CD14-positive monocyte (primary cell): ENCODE data around the gene SREK1. TPM values are rescaled to one million over a fixed set of nuclear protein-coding genes. Genes with fewer than 3 reads are reported as not detected.

Source experiments
- DNase-seq, 3 donors: peaks; one replicate each; pipeline ENCODE4 v3.0.0-alpha.2; 2011 to 2022
- H2AFZ ChIP-seq: 2 replicates; pipeline ENCODE4 v1.6.0; 2012; ENCODE audit warnings: mild to moderate bottlenecking, low read depth, low read length, inconsistent platforms; ENCODE audit not compliant: insufficient read depth, poor library complexity, severe bottlenecking
- H3K27ac ChIP-seq, 2 donors: 1 replicate in 1 of 2; 2 replicates in 1 of 2; pipeline ENCODE4 v1.5.1; 2012 to 2013; ENCODE audit warnings: low read length in 2 of 2, control low read depth in 1 of 2, inconsistent platforms in 1 of 2, low read depth in 1 of 2, mild to moderate bottlenecking in 1 of 2
- H3K27me3 ChIP-seq, 2 donors: one replicate each; pipeline versions ENCODE4 v1.6.0 to v1.6.1; 2011 to 2013; ENCODE audit warnings: low read length in 2 of 2; ENCODE audit not compliant: control insufficient read depth in 2 of 2, insufficient read depth in 2 of 2
- H3K36me3 ChIP-seq, 2 donors: replicated peaks in 1 of 2; 1 replicate in 1 of 2; 2 replicates in 1 of 2; pipeline versions ENCODE4 v1.5.1 to v1.6.1; 2012 to 2013; ENCODE audit warnings: low read length in 2 of 2, control low read depth in 1 of 2, inconsistent platforms in 1 of 2, mild to moderate bottlenecking in 1 of 2; ENCODE audit not compliant: insufficient read depth in 2 of 2, control insufficient read depth in 1 of 2
- H3K4me1 ChIP-seq, 2 donors: 1 replicate in 1 of 2; 2 replicates in 1 of 2; pipeline versions ENCODE4 v1.5.1 to v1.6.1; 2012 to 2013; ENCODE audit warnings: low read length in 2 of 2, control low read depth in 1 of 2, inconsistent platforms in 1 of 2, mild to moderate bottlenecking in 1 of 2, moderate library complexity in 1 of 2; ENCODE audit not compliant: insufficient read depth in 2 of 2, control insufficient read depth in 1 of 2
- H3K4me2 ChIP-seq: replicated peaks from 2 replicates; pipeline ENCODE3; 2012; ENCODE audit warnings: low read length, moderate library complexity, mild to moderate bottlenecking; ENCODE audit not compliant: poor library complexity, severe bottlenecking; ENCODE audit errors: extremely low read depth
- H3K4me3 ChIP-seq, 3 experiments: fragments of 200-600 bp in 1 of 3; sonication (generic) in 1 of 3; replicated peaks in 1 of 3; 1 replicate in 2 of 3; 2 replicates in 1 of 3; pipeline ENCODE4 v1.5.1; 2011 to 2013; ENCODE audit warnings: low read length in 3 of 3, mild to moderate bottlenecking in 3 of 3, control low read depth in 2 of 3, low read depth in 2 of 3, inconsistent platforms in 1 of 3, moderate library complexity in 1 of 3
- H3K79me2 ChIP-seq: 2 replicates; pipeline ENCODE4 v1.6.0; 2012; ENCODE audit warnings: mild to moderate bottlenecking, control low read depth, inconsistent platforms, low read length, moderate library complexity; ENCODE audit not compliant: insufficient read depth
- H3K9ac ChIP-seq: 2 replicates; pipeline ENCODE4 v1.6.0; 2017; ENCODE audit warnings: low read length, mild to moderate bottlenecking; ENCODE audit not compliant: insufficient read depth, poor library complexity, severe bottlenecking
- H3K9me3 ChIP-seq, 2 donors: replicated peaks in 1 of 2; 1 replicate in 1 of 2; 2 replicates in 1 of 2; pipeline versions ENCODE4 v1.5.1 to v1.6.1; 2012 to 2013; ENCODE audit warnings: low read length in 2 of 2, control low read depth in 1 of 2; ENCODE audit not compliant: control insufficient read depth in 1 of 2, insufficient read depth in 1 of 2
- H4K20me1 ChIP-seq: 2 replicates; pipeline ENCODE4 v1.6.0; 2012; ENCODE audit warnings: mild to moderate bottlenecking, low read length, control low read depth, moderate library complexity; ENCODE audit not compliant: insufficient read depth
- H3K27ac Mint-ChIP-seq, 7 donors: one replicate each; pipeline ENCODE4 v1.8.0; 2020; ENCODE audit warnings: mild to moderate bottlenecking in 7 of 7, mixed read lengths in 7 of 7, moderate library complexity in 6 of 7, inconsistent platforms in 2 of 7
- H3K27me3 Mint-ChIP-seq, 3 donors: one replicate each; pipeline ENCODE4 v1.8.0; 2021 to 2022; ENCODE audit warnings: low read depth in 3 of 3, mild to moderate bottlenecking in 3 of 3, mixed read lengths in 3 of 3, moderate library complexity in 3 of 3, inconsistent platforms in 1 of 3
- H3K36me3 Mint-ChIP-seq, 2 donors: one replicate each; pipeline ENCODE4 v1.8.0; 2020; ENCODE audit warnings: mixed read lengths in 2 of 2, inconsistent platforms in 1 of 2, mild to moderate bottlenecking in 1 of 2
- H3K4me1 Mint-ChIP-seq: one replicate; pipeline ENCODE4 v1.8.0; 2020; ENCODE audit warnings: mild to moderate bottlenecking, mixed read lengths
- H3K4me3 Mint-ChIP-seq, 2 donors: one replicate each; pipeline ENCODE4 v1.8.0; 2020; ENCODE audit warnings: mild to moderate bottlenecking in 2 of 2, mixed read lengths in 2 of 2, moderate library complexity in 1 of 2
- H3K9me3 Mint-ChIP-seq, 7 donors: one replicate each; pipeline ENCODE4 v1.8.0; 2020 to 2022; ENCODE audit warnings: mixed read lengths in 7 of 7, mild to moderate bottlenecking in 6 of 7, moderate library complexity in 6 of 7, inconsistent platforms in 2 of 7
- CTCF ChIP-seq: fragments of 200-600 bp; IDR thresholded peaks from one replicate; pipeline ENCODE4 v1.8.0; 2022; ENCODE audit warnings: antibody characterized with exemption, mild to moderate bottlenecking
- WGBS: methylation state at CpG from one replicate; pipeline ENCODE4 v1.1.5; 2013; ENCODE audit warnings: missing lambda C conversion rate; ENCODE audit not compliant: insufficient coverage; 5-methylcytosine and 5-hydroxymethylcytosine counted together
- intact Hi-C, 2 donors: fragments of 100-400 bp; cut with micrococcal nuclease; formaldehyde crosslinking; loops; one replicate each; pipeline versions ENCODE4 v1.15.0 to v1.15.1; 2023
- polyA plus RNA-seq, 3 donors: library from polyadenylated mRNA; depleted of rRNA in 1 of 3; unstranded in 2 of 3; stranded (reverse) in 1 of 3; fragments of 300-500 nt in 2 of 3; fragments of >200 nt in 1 of 3; fragmentation: Illumina TruSeq in 2 of 3; gene quantifications; 1 replicate in 2 of 3; 2 replicates in 1 of 3; pipeline ENCODE4 v1.2.3, GENCODE V29; 2012 to 2021

The SREK1 gene
- polyA plus RNA-seq, 3 donors: 6.4 to 34.8 (median 9.8) TPM

- no peak overlapping the region for H3K27ac ChIP-seq
- Mint-ChIP-seq H3K9me3 (no peaks in the 10 kb centered on the region), H3K4me3 (no peak overlapping the region), H3K36me3 (peaks cover 57 to 74% of the 10 kb centered on the region in 2 donors), H3K27me3 (no peaks in the 10 kb centered on the region), H3K27ac (no peak overlapping the region), H3K4me1 (no peaks in the 10 kb centered on the region)
- intact Hi-C loops: no loop called here
- no peaks in the 10 kb centered on the region for H3K27me3 ChIP-seq
- H3K4me2 ChIP-seq: no peak overlapping the region
- H4K20me1 ChIP-seq: no peaks in the 10 kb centered on the region
- WGBS: 100% methylated on average over 2 of the region's 4 CpGs
- H3K79me2 ChIP-seq: no peaks in the 10 kb centered on the region
- no peak overlapping the region for H3K4me3 ChIP-seq
- H3K9me3 ChIP-seq: no peaks in the 10 kb centered on the region
- no peak overlapping the region for H2AFZ ChIP-seq
- H3K4me1 ChIP-seq: no peaks in the 10 kb centered on the region
- DNase-seq: no peak
- no peak overlapping the region for H3K9ac ChIP-seq
- H3K36me3 ChIP-seq: peaks cover 71 to 93% of the 10 kb centered on the region in 2 donors
- TF ChIP-seq CTCF: no peak
Measured at GRCh38 chr5:66168226-66168625, 24.1 kb downstream of the SREK1 start.

- H3K27ac ChIP-seq: no peak overlapping the region
- intact Hi-C loops: no loop called here
- no peak for TF ChIP-seq CTCF
- no peak overlapping the region for H3K4me3 Mint-ChIP-seq
- H3K4me1 ChIP-seq: no peaks in the 10 kb centered on the region
- no peaks in the 10 kb centered on the region for H3K27me3 Mint-ChIP-seq
- H3K27ac Mint-ChIP-seq: no peak overlapping the region
- H3K27me3 ChIP-seq: no peaks in the 10 kb centered on the region
- whole genome bisulfite sequencing: 100% methylated on average over 1 of the region's 4 CpGs
- no peaks in the 10 kb centered on the region for H3K9me3 Mint-ChIP-seq
- no peaks in the 10 kb centered on the region for H3K4me1 Mint-ChIP-seq
- DNase-seq: no peak
- H3K36me3 Mint-ChIP-seq: peaks cover 51 to 69% of the 10 kb centered on the region in 2 donors
- no peaks in the 10 kb centered on the region for H3K9me3 ChIP-seq
- H3K9ac ChIP-seq: no peak overlapping the region
- H4K20me1 ChIP-seq: no peaks in the 10 kb centered on the region
- H3K36me3 ChIP-seq: peaks cover 71 to 93% of the 10 kb centered on the region in 2 donors
- no peak overlapping the region for H3K4me3 ChIP-seq
- H3K4me2 ChIP-seq: no peak overlapping the region
- no peaks in the 10 kb centered on the region for H3K79me2 ChIP-seq
- no peak overlapping the region for H2AFZ ChIP-seq
Measured at GRCh38 chr5:66169534-66169933, 25.4 kb downstream of the SREK1 start.
